HG03139 (cell line): ENCODE results near the gene NGEF.
A peak's percentile ranks its signal among the peaks of the same experiment; 100 is the strongest.

Source experiments
- ATAC-seq: cut with Tn5 transposase; IDR thresholded peaks from one replicate; pipeline ENCODE4 v1.9.1; 2021; ENCODE audit not compliant: unreplicated experiment

Gene NGEF

GRCh38 chr2:232846055-232846454, 167.0 kb downstream of the NGEF start:
- ATAC-seq, result no peak

GRCh38 chr2:232843834-232844233, 169.2 kb downstream of the NGEF start:
- ATAC-seq, result no peak

- no peak for ATAC-seq
Measured at GRCh38 chr2:232842689-232843088, 170.4 kb downstream of the NGEF start.

GRCh38 chr2:232839411-232840079, 173.5 kb downstream of the NGEF start:
- no peak for ATAC-seq

GRCh38 chr2:232838406-232838874, 174.6 kb downstream of the NGEF start:
- ATAC-seq, result peak; percentile 81

GRCh38 chr2:232836934-232837333, 176.1 kb downstream of the NGEF start:
- no peak for ATAC-seq

- ATAC-seq, result no peak
Measured at GRCh38 chr2:232835687-232836208, 177.3 kb downstream of the NGEF start.

GRCh38 chr2:232833830-232834229, 179.2 kb downstream of the NGEF start:
- no peak for ATAC-seq

GRCh38 chr2:232831496-232831895, 181.6 kb downstream of the NGEF start:
- no peak for ATAC-seq

- ATAC-seq, result no peak
Measured at GRCh38 chr2:232829988-232830387, 183.1 kb downstream of the NGEF start.
